Fibroblast of the conjunctiva (primary cell): Measurements from ENCODE around the gene PCYOX1L.

ENCODE experiments used
- DNase-seq: peaks from one replicate; pipeline ENCODE4 v3.0.0-alpha.2; 2010; ENCODE audit warnings: low read depth

The PCYOX1L gene

DNA sequence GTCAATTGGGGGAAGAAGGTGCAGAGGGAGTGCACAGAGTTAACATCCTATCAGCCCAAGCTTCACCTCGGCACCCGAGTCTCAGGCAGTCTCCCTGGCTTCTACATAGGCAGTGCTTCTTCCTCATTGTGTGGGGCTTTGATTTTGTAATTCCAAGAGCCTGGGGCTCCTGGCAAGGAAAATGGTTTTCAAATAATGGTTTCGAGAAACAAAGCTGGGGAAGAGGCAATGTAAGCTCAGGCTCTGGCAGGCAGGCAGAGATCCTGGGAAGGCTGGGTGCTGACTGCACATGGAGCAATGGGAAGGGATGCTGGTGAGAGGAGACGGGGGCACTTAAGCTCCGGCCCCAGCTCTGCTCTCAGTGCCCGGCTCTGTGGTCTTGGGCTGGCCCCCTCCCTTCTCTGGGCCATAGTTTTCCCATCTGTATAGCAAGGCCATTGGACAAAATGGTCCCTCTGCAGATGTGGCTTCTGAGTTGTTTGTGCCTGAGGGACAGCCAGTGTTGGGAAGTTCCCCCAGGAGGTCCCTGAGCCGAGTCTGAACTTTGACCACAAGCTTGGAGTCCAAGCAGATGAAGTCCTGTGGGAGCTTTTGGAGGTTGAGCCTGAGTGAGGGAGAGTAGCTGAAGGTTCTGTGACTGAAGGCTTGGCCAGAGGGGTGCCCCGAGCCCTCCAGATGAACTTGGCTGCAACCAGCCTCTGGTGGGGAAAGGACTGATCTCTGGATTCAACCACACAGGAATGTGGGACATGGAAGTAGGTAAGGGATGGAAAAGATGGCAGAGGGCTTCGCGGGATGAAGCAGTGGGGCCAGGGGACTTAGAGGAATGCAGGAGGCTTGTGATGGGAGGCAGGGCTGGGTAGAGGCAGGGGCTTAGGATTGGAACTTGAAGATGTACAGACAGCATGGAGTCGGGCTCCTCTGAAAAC lies 49.7 kb downstream of the PCYOX1L start:
- no peak for DNase-seq

DNA sequence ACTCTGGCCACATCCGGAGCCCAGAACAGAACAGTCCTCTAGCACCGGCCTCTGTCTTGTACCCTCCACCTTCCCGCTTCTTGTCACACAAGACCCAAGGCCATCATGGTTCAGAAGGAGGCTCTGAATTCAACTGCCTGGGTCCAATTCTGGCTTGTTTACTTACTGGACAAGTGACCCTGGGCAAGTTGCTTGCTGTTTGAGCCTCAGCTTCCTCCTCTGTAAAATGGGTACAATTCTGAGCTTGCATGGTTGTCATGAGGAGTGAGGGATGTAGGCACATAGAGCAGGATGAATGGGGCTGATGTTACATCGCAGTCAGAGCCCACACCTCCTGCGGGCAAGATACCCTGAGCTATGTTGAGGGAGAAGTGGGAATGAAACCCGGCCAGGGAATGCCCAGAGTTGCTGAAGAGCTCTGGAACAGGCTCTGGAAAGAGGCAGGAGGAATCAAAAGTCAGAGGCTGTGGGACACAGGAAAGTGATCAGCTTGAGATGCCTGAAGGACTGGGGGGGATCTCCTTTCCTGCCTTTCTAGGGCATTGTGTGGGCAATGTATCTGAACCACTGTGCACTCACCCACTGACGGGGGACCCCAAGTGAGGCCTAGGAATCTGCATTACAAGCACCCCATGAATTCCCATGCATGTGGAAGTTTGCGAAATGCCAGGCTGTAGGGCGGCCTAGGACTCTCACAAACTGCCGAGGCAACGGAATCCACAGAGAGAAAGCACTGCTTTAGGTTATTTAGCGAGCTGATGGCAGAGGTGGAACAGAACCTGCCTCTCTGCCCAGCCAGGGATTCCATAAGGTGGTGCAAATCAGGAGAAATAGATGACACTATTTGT lies 50.6 kb downstream of the PCYOX1L start:
- DNase-seq, result no peak

DNA sequence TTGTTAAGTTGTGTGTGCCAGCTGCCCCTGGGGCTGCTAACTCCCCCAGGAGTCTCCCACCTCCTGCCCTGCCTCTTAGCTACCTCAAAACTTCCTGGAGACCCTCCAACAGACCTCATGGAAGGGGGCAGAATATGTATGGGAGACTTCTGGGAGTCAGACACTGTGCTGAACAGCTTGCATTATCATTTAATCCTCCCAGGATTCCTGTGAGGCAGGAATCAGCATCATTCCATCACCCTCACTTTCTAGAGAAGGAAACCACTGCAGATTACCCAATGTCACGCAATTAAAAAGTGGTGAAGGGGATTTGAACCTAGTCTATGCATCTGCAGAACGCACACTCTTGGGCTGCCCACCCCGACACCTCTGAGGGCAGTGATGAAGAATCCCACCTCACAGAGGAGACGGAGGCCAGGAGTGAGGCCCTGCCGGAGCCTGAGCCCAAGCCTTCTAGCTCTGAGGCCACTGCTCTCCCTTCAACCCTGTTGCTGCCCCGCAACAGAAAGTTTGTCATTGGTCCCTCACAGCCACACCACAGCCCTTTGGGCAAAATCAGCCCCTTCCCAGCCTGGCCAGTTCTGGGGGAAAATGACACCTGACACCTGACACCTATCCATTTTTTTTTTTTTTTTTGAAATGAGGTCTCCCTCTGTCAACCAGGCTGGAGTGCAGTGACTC lies 51.6 kb downstream of the PCYOX1L start:
- no peak for DNase-seq

DNA sequence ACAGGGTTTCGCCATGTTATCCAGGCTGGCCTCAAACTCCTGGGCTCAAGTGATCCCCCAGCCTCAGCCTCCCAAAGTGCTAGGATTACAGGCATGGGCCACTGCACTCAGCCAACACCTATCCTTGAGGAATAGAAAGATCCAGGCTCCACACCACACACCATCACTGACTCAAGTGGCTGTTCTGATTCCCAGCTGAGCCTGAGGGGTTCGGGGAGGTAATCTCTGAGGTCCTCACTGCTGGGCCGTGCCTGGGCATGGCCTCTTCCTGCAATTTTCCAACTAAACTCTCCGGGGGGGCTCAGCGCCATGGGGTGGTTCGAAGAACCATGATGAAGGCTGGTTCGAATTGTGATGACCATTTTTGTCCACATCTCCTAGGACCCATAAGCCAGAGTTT lies 52.2 kb downstream of the PCYOX1L start:
- DNase-seq, result no peak

DNA sequence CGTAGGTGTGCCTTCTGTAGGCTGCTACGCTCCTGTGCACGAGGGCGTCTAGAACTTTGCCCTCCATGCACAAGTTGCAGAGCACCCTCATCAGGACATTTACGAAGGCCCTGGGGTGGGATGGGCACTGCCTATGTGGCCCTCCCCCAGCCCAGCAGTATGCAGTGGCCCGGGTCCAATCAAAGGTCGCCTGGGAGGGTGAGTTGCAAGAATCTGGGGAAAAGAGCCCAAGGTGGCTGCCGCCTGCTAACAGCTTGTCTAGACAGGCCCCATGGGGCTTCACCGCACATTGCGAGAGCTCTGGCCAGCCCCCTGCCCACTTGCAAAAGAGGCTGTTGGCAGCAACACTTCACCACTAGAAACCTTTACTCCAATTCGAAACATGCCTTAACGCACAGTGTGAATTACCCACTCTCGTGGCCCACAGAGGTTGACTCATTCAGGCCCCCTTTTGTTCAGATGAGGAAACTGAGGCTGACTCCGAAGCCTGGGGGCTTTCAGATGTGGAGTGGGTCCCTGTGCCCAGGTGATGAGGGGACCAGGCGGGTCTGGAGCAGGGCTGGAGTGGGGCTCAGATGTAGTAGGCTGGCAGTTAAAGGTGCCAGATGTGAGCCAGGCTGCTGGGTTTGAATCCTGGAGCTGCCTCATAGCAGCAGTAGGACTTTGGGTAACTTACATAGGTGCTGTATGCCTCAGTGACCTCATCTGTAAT lies 53.0 kb downstream of the PCYOX1L start:
- no peak for DNase-seq

DNA sequence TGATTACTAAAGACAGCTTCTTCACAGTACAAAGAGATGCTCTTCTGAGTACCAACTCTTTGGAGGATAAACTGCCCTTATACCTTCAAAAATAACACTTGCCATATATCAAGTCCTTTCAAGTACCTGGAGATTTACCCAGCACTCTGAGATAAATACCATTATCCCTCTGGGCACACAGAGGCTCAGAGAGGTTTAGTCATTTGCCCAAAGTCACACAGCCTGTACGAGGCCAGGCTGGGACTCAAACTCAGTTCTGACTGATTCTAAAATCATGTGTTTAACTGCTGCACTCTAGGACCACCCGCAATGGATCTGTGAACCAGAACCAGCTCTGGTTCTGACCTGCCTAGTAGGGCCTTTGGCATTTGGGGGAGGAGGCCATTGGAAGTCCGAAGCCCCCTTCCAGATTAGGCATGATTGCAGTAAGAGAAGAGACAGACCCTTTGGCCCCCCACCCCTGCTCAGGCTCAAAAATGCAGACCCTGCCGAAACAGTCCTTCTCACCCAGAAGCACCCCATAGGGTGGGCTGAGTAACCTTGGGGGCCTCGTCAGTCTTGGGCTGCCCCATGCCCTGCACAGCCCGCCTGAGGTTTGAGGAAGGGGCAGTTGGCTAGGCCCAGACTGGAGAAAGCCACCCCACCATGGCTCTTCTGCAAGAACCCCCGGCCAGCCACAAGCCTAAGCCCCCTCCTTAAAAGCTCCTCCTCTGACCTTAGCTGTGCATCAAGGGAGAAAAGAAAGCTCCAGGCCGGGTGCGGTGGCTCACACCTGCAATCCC lies 54.1 kb downstream of the PCYOX1L start:
- DNase-seq, result no peak

DNA sequence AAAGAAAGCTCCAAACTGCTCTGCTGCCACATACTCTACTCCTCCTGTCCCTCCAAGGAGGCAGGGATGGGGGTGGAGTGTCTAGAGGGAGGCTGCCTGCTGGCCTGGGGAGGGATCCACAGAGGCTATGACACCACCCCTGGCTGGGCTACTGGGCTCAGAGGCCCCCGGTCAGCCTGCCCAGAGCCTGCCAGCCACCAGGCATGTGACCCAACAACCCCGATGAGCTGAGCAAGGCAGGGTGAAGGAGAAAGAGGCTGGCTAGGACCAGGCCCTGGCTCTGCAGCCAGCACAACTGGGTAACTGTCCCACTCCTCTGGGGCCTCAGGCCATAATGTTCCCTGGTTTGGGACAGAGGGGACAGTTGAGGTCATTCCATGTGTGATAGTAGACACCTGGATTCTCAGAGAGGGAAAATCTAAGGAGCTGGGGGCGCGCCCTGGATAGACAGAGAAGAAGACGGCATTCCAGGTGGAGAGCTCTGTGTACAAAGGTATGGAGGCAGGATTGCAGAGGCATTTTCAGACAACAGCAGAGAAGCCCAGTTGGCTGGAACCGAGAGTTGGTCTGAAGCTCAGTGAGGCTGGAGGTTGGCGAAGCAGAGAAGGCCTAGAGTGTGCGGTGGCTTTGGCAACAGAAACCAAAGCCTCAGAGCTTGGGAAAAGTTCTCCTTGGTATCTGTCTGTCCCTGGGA lies 55.1 kb downstream of the PCYOX1L start:
- no peak for DNase-seq

DNA sequence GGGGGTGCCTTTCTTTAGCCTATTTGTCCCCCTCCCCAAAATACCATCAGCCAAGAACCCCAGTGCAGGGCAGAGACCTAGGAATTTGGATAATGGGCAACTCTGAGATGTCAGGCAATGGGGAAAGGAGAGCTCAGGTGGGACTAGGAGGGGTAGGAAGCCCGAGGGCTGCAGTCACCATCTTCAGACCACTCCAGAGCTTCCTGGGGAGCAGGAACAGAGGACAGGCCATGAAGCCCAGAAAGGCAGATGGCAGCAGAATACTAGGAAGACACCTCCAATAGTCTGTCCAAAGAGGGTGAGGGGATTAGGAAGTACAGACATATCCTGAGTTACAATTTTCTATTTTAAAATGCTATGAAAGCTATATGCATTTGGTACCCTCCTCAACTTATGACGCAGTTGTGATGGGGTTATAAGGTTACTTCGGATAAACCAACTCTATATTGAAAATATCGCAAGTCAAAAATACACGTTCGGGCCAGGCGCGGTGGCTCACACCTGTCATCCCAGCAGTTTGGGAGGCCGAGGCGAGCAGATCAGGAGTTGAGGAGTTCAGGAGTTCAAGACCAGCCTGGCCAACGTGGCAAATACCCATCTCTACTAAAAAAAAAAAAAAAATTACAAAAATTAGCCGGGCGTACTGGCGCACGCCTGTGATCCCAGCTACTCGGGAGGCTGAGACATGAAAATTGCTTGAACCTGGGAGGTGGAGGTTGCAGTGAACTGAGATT lies 55.8 kb downstream of the PCYOX1L start:
- no peak for DNase-seq

DNA sequence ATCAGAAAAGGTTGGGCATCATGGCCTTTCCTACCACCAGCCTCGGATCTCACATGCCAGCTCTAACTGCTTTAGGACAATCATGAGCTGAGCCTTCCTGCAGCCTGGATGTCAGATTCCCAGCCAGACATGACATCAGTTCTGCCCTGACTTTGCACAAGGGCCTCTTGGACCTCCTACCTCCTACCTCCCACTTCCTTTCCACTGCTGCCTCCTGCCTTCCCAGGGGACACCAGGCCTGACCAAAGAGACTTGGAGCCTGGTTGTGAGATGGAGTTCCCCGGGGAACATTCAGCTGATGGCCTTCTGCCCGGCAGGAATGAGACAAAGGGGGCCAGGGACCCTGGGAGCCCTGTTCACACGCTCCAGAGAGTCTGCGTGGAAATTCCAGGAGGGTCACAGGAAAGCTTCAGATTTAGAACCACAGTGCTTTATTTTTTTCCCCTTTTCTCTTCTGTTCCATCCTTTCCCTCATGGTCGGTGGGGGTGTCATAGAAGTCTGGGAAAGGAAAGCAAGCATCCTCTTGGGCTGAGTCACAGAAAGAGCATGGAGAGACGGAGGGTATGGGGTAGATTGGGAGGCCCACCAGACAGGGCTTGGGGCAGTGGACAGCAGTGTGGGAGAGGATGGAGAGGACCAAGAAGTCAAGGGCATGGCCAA lies 56.7 kb downstream of the PCYOX1L start:
- no peak for DNase-seq

DNA sequence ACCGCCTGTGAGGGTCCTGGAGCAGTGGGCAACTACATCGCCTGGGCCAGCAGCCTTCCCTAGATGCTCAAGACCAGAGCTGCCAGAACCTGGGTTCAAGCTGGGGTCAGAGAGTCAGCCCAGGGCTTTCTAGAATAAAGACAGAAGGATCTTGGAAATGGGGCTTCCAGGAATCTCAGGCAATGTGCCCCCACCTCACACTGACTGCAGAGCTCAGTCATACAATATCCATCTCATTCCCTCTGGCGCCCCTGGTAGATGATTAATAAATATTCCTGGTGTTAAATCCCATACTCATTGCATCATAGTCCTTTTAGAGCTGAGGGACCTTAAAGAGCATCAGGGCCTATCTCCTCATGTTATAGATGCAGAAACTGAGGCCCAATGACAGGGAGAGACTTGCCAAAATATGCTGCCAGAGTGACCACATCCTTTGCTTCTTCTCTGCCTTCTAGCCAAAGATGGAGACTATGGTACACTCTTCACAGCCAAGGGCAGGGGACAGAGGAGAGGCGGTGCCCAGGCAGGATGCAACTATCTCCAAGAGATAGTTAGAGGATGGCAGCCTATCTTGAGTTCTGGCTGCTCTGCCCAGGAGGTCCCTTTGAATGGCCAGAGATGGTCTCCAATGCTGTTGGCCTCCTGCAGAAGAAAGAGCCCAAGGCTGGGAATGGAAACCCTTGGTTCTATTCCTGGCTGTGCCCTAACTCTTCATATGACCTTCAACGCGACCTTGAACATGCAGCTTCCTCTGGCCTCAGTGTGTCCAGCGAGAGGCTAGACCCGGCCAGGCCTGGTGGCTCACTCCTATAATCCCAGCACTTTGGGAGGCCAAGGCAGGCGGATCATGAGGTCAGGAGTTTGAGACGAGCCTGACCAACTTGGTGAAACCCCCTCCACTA lies 57.5 kb downstream of the PCYOX1L start:
- no peak for DNase-seq

DNA sequence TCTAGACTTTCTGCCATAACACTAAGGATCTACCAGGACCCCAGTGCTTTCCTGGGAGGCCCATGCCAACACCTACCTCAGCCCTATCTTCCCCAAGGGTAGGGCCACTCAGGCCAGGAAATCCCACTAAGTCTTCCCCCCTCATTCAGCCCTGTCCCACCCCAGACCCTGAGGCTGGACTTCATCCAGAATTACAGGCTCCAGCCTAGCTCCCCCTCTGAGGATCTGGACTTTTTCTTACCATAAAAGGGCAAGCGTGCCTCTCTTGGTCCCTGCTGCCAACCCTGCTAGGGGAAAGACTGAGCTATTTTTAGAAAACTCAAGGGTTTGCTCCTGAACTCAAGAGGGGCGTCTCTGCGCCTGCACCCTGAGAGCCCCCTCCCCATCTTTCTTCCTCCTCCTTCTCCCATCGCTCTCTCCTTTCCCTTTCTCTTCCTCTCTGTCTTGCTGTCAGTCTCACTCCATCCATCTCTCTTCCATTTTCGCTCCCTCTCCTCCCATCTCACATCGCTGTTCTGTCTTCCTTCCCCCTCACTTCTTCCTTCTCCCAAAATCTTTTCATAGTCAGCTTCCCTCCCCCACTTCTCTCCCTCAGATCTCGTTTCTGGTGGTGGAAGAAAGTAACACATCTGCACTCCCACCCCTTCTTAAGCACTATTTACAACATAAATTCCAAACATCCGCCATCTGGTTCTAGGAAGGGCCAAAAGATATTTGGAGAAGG lies 59.3 kb downstream of the PCYOX1L start:
- DNase-seq, result no peak

DNA sequence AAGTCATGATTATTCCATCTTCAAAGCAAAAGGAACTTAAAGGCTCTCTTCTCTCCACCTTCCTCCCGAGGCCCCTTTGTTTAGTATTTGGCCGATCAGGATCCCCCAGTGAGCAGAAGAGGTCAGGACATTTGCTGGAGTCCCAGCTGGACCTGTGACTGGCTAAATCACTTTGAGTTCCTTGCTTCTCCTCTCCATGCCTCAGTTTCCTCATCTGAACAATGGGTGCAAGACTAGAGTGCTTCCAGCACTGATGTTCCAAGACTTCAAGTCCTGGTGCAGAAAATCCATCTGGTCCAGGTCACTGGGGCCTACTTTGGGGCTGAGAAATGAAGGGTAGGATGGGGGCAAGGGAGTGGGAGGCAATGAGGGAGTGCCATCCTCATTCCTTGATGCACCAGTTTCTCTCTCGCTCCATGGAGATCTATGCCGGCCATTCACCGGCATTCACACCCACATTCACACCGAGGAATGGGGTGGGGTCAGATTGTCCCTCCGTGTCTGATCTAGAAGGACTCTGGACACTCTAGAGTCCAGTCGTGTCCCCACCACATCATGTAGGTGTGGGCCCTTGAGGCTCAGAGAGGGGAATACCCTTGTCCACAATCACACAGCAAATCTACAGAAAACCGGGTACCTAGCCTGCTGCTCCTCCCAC lies 60.0 kb downstream of the PCYOX1L start:
- DNase-seq, result no peak

DNA sequence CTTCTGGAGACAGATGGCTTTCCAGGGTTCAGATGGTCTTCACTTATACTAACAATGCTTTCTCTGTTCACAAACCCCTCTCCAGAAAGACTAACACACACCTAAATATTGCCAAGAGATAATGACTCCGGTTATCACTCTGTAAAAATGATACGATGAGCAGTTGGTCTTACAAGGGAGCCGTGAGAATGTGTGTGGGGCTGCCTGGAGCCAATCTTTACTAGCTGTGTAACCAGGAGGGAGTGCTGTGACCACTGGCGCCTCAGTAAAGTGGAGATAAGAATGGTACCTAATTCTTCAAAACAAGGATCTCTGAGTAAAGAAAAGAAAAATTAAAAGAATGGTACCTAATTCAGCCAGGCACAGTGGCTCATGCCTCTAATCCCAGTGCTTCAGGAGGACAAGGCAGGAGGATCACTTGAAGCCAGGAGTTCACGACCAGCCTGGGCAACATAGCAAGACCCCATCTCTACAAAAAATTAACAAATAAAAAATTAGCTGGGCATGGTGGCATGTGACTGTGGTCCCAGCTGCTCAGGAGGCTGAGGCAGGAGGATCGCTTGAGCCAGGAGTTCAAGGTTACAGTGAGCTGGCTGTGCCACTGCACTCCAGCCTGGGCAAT lies 61.2 kb downstream of the PCYOX1L start:
- DNase-seq, result no peak
